Posterior vena cava (tissue), 2 donors: Measurements from ENCODE around the gene CDC42EP3. TPM values are rescaled to one million over a fixed set of nuclear protein-coding genes. Genes with fewer than 3 reads are reported as not detected.

ENCODE experiments used
- DNase-seq: peaks from one replicate; pipeline ENCODE4 v3.0.0-alpha.2; 2020; ENCODE audit warnings: low spot score
- intact Hi-C, 2 donors: fragments of 100-400 bp; cut with DNase I; formaldehyde crosslinking; loops; one replicate each; pipeline versions ENCODE4 v1.14.1 to v1.14.2; 2022 to 2023
- long read RNA-seq, 2 donors: library from polyadenylated mRNA; unstranded; transcript quantifications; one replicate each; pipeline ENCODE4 v2.0.0, GENCODE V29; 2020 to 2021
- total RNA-seq, 2 donors: library from RNA; stranded (reverse); fragmentation: NEBNext Ultra II Directional; extraction: Animal tissue kit (Norgen Biotek cat#: 25700); gene quantifications; one replicate each; pipeline ENCODE4 v1.2.1, GENCODE V29; 2021
- donor health status: DM: yes; HTN: yes; CAD: no.
- donor health status: DM: yes; HTN: yes; CAD: no.

Gene CDC42EP3, protein sequence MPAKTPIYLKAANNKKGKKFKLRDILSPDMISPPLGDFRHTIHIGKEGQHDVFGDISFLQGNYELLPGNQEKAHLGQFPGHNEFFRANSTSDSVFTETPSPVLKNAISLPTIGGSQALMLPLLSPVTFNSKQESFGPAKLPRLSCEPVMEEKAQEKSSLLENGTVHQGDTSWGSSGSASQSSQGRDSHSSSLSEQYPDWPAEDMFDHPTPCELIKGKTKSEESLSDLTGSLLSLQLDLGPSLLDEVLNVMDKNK
- 10 to 100 TPM; 74.5 to 95.3 TPM for total RNA-seq
- long read RNA-seq, donor 1, full-length matches to known transcripts: 22 of 45 reads
- long read RNA-seq, donor 1, partial matches to known transcripts: 0 of 45 reads
- long read RNA-seq, donor 1, other reads (novel, unspliced or antisense): 23 of 45 reads
- long read RNA-seq, donor 2, full-length matches to known transcripts: 60 of 103 reads
- long read RNA-seq, donor 2, partial matches to known transcripts: 0 of 103 reads
- long read RNA-seq, donor 2, other reads (novel, unspliced or antisense): 43 of 103 reads

DNA sequence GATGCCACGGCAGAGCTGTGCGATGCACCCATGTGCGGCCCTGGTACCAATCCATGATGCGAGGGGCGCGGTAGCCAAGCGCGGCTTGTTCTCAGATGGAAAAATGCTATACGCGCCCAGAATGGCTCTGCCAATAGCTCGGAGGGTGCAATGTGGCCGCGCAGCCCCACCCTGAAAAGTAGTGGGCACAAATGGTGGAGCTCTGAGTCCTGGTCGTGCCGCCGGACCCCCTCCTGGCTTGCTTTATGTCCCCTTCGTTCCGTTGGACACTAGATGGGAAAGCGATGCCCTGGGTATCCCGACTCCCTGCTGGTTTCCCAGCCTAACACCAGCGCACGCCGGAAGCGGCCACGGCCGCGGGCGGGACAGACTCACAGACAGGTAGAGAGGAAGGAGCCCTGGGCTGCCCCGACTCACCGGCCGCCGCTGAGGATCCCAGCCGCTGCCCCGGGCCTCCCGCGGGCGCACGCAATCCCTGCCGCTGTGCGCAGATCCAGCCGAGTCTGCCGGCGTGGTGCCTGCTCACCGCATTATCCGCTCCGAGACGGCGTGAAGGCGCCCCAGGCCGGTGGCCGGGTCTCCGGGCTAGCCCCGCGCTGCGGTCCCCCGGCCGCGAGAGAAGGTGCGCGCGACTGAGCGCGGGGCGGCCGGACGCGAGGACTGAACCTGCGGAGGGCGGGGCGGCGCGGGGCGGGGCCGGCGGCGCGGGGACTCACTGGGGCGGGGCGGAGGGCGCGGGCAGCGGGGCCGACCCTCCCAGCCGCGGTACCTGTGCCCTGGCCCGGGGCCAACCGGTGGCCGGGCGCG, at the start of gene CDC42EP3:
Gene CDC42EP3, minus strand, starts transcription at position 634 of the 807 bp plus-strand sequence. CDS start 25,055 bp downstream, outside the sequence.
- intact Hi-C loops: loop anchor here in 1 of 2 donors (10.0 kb wide), 1 partner anchor 104 kb away; no protein-coding TSS in a partner anchor
- DNase-seq: peak; percentile 87

DNA sequence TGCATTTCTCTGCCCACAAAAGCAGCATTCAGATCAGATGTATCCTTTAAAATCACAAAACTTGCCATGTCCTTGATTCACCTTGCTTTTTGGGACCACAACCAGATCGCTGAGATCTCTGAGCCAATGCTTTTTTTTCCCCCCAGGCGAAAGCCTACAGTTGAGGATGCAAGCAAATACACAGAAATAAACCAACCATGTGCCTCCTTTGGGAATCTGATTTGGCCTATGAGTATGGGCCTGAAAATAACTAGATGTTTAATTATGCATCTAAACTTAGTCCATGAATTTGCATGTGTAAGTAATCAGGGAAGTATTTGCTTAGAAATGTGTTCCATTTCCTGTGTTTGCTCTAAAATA, 49.7 kb upstream of the CDC42EP3 start:
- no peak for DNase-seq
- intact Hi-C loops: no loop called here

DNA sequence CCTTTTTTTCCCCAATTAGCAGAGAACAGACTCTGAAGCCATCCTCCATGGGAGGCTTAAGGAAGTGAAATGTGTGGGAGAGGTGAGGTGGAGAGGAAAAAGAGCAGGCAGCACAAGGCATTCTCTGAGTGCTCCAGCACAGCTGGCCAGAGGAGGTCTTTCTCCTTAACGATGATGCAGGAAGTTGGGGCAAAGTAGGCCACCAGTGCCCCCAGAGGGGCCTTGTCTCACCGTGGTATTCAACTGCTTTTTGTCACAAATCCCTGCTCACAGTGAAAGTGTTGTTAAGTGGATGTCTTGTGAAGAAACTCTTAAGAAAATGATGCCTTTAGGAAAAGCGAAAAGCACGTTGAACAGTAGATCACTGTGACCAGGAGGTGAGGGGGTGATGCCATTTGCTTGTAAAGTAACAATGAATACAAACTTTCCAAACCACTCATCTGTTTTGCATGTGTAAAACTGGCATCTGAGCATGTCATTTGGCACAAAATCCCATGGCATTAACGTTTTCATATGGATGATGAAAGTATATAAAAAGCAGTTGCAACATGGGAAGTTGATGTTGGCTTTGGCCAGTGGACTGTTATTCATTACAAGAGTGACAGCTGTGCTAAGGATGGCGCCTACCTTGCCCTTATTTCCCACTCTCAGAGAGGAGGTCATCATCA, 49.2 kb upstream of the CDC42EP3 start:
- intact Hi-C loops: no loop called here
- no peak for DNase-seq

DNA sequence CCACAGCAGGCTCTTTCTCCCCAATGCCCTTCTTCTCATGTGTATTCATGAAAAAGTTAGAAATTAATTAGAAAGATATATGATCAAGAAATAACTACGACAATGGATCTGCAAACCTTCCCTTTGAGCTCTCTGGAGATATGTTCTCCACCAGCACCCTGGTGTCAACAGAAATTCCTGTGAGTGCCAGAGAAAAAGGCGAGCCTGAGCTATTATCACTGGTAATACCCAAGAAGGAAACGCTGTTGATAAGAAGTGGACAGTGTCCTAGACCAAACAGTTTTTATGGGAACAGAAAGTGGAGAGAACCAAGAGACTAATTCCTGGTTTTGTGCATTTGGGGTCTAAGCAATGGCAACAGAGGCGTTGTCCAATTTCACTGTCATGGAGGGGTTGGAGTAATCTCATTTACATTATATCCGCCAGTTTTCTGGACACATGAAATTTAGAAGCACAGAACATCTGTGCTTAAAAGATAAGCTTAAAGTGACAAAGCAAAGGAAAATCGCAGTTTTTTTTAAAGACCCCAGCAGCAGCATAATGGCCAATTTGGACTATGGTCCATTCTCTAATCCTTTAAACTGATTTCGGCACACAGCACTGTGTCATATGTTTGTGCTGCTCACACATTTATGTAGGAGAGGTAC, 47.2 kb upstream of the CDC42EP3 start:
- intact Hi-C loops: no loop called here
- no peak for DNase-seq

DNA sequence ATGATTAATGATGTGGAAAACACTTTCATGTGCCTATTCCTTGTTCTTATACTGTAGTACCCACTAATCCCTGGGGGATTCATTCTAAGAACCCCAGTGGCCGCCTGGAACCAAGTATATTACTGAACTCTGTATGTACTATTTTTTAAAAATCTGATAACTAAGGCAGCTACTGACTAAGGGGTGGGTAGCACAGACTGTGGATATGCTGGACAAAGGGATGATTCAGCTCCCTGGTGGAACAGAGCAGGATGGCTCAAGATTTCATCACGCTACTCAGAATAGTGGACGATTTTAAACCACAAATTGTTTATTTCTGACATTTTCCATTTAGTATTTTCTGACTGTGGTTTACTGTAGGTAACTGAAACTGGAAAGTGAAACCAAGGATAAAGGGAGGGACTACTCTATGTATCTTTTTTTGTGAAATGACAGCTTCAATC, 41.8 kb upstream of the CDC42EP3 start:
- intact Hi-C loops: no loop called here
- DNase-seq: no peak

DNA sequence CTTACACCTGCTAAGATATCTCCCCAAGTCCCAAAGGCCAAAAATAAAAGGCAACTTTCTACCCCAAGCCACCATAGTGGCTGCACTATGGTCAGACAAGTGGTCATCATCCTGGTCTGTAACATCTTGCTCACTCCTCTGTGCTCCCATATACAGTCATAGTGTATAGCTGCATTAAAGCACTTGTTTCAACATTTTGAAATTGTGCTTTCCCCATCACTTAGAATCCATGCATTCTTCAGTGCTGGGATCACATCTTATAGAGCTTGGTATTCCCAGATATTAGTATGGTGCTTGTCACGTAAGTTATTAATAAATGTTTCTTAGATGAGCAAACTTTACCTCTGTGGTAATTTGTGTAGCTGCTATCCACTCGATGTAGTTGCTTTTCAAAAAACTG, 40.4 kb upstream of the CDC42EP3 start:
- intact Hi-C loops: no loop called here
- DNase-seq: no peak

DNA sequence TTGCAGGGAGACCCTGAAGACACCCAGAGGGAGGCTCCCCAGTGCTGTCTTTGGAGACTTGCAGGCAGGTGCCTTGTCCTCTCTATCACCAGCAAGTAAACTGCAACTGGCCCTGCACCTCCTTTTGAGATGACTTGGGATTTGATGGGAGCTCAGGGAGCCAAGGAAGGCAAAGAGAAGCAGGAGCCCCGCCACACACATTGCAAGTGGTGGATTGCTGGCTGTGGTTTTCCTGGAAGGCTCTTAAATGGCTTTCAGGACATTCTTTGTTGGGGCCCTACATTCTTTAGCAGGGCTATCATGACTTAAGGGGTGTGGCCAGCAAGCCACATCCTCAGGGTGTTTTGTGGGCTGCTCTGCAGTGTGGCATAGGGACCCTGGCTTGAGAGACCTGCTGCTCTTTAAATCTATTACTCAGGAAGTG, 39.9 kb upstream of the CDC42EP3 start:
- DNase-seq: no peak
- intact Hi-C loops: no loop called here

DNA sequence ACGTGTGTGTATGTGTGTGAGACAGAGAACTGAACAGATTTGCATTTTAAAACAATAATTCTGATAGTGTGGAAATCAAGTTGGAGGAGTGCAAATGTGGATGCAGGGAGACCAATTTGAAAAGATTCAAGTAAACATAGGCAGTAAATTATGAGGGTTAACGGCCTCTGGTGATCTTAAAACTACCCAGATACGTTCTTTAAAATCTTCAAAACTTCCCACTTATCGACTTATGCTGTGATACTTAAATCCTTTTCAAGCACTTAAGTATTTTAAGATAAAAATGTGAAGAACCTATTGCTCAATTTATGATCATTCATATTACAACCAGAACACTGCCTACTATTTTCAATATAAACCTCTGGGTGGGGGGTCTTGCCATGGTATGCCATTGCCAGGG, 37.7 kb upstream of the CDC42EP3 start:
- intact Hi-C loops: no loop called here

DNA sequence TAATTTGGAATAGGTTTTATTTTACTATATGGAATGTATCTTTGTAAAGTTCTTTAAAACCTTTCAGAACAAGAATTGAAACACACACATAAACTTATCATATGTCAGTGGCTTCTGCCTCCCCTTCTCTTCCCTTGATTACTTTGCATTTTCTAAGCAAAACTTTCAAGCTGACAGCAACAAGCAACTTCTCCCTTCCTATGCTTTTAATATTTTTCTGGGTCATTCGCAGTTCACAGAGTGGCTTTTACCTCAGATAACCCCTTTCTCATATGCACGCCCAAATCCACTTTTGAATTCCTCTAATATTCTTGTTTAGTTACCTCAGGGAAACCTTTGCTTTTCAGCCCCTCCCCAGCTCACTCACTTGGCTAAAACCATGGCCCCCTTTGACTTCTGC, 36.7 kb upstream of the CDC42EP3 start:
- DNase-seq: no peak
- intact Hi-C loops: no loop called here

More for the DNA sequence above, 37.7 kb upstream of the CDC42EP3 start:
- no peak for DNase-seq

DNA sequence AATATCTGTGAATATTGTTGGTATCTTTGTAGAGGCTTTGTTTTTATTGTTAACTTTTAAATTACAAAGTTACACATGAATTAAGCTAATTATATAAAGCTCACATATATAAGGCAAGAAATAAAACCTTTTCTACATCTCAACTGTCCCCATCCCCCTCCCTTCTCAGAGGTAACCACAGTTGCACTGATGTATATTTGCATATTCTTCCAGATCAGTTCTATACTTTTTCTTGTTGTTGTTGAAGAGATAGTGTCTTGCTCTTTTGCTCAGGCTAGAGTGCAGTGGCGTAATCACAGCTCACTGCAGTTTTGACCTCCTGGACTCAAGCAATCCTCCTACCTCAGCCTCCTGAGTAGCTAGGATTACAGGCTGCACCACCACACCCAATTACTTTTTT, 36.0 kb upstream of the CDC42EP3 start:
- DNase-seq: no peak
- intact Hi-C loops: no loop called here

DNA sequence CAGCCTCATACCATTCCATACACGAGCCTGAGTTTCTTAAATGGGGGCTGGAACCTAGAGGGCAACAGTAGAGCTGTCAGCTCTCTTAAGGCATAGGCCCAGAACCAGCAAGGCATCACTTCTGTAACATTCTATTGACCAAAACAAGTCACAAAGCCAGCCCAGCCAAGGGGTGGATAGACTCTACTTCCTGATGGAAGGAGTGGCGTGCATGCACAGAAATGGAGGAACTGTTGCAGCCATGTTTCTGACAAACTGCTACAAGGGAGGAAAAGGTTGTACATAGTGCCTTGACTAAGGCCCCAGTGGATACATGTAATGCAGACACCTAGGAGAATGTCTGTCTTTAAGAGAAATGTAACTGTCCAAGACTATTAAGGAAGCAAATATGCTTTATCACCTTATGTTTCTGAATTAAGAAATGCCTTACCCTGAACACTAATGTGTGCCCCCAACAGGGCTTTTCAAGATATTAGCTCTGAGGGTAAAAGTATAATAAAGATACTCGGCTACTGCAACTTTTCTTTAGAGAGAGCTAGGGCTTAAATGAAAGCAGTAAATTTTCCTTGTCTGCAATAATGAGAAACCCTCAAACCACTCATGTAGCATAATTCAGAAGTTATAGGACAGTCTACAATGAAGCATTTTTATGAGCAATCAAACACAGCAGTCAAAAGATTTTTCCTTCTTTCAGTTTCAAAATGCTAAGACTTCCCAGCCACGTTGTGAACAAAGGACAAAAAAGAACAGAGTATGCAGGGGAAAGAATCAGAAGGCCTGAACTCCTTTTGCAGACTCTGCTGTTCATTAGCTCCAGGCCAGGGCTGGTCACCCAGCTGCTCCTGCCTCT, 35.1 kb upstream of the CDC42EP3 start:
- intact Hi-C loops: no loop called here

DNA sequence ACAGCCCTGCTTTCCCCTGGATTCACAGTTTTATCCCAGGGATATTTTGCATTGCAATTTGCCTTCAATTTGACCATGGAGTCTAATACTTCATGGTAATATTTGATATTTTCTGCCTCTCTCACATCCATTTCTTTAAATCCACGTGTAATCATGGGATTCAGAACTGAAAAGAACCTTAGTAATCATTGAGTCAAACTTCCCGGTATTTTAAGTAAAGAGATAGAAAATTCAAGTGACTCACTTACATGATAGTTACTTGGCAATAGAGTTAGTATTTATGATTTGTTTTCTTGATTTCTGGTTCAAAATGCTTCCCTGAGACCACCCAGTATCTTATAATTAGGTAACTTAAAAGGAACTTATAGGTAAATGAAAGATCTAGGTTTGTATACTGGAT, 33.7 kb upstream of the CDC42EP3 start:
- no peak for DNase-seq
- intact Hi-C loops: no loop called here

More for the DNA sequence above, 35.1 kb upstream of the CDC42EP3 start:
- no peak for DNase-seq

DNA sequence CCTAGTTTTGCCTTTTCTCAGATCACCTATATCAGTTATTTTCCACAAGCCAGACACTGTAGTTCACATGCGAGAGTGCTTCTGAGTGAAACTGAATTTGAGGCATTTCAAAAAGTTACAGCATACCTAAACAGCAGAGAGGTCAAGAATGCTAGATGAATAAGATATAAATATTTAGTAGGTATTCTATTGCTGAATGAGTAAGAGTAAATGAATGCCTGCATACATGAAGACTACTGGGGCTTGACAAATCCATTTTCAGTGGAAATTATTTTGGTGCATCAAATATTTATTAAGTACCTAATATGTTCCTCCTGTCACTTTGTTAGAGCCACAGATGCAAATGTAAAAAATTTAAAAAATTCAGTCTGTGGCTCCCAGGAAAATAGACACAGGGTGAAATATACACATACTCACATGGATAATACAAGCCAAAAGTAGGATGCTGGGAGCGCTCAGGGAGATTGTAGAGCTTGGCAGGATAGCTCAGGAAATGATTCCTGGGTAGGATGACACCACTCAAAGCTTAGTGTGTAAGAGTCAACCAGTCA, 27.6 kb upstream of the CDC42EP3 start:
- intact Hi-C loops: no loop called here

DNA sequence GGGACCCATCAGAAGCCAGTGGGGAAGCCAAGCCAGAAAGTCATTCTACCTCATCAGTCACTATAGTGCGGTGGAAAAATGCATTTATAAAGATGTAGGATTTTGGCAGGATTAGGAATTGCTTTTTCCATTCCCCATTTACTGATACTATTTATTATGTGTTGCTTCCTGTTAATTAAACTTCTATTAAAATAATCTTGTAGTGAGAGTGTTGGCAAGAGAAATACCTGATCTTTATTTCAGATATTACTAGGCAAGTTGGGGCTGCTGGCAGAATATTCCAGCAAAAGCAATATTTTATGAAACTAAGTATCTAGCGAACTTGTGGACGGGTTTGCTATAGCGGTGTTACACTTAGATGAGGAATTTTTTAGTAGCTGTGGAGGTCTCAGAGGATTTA, 23.9 kb upstream of the CDC42EP3 start:
- intact Hi-C loops: no loop called here
- no peak for DNase-seq

More for the DNA sequence above, 27.6 kb upstream of the CDC42EP3 start:
- no peak for DNase-seq

DNA sequence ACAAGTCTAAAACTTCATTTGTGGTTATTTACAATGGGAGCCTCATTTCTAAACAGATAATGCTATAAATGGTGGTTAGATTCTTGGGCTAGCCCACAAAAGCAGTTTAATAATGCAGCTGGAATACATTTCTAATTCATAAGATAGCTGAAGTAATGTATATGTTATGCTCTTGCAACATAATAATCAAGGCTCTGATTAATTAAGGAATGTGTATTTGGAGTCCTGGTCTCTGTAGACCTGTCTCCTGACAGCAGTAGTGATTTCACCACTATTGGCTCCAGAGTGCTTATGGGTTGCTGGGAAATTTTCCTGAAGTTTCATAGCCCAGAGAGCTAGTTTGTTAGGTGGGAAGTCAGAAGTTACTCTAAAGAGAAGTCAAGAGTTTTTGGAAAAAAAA, 21.3 kb upstream of the CDC42EP3 start:
- intact Hi-C loops: no loop called here

DNA sequence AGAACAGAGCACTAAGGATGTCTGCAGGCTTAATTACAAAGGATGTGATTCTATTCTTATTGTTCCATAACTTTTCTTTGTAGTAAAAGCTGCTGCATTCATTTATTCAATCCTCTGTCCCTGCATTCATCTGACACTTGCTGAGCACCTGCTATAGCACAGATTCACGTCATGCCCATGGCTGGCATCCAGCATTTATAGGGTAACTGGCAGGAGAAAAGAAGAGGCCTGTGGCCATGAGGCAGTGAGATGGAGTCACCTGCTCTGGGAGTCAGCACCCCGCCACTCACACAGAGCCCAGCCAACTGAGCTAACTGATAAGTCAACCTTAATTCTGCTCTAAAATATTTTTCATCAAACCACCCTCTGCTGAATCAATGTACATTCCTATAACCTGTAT, 18.3 kb upstream of the CDC42EP3 start:
- intact Hi-C loops: no loop called here

More for the DNA sequence above, 21.3 kb upstream of the CDC42EP3 start:
- DNase-seq: no peak

DNA sequence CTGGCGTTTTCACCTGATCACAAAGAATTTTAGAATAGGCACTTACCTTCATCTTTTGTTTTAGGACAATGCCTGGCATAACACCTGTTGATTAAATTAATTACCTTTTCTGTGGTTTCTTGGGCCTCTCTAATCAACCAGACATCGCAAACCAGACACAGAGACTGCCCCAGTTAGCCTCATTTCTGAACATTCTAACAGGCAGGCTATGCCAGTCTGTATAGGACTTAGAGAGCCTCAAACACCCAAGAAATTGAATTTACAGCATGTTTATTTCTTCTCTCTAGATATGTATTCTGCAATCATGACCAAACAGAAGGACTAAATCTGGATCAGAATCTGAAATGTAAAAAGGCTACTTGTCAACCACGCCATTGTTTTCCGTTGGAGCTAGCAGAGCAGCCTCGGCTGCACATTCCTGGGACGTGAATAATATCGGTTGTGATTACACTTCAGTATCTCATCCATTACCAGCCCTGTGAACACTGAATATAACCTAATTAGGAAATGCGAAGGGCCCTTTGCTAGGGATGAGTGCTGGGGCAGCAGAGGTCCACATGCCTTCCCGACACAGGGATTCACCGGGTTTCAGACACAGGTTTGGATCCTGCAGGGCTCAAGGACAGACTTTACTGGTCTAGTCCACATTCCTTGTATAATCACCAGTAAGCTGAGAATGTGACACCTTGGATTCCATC, 17.5 kb upstream of the CDC42EP3 start:
- intact Hi-C loops: no loop called here
- DNase-seq: peak; percentile 65

More for the DNA sequence above, 18.3 kb upstream of the CDC42EP3 start:
- DNase-seq: no peak
